Adipose tissue (tissue), 3 donors: Measurements from ENCODE around the gene AMY1B. TPM values are rescaled to one million over a fixed set of nuclear protein-coding genes. Genes with fewer than 3 reads are reported as not detected.
"Not testable (repeated sequence)": the region's sequence is repeated elsewhere in the genome, so short reads cannot be mapped to it uniquely, and the experiment has no call there.

Source experiments
- H3K27ac ChIP-seq: one replicate; pipeline ENCODE4 v1.5.1; 2013; ENCODE audit warnings: low read depth, low read length
- WGBS, 3 donors: extraction: QIAGEN DNeasy Blood & Tissue Kit; methylation state at CpG; one replicate each; pipeline ENCODE4 v1.1.7; 2013; 5-methylcytosine and 5-hydroxymethylcytosine counted together
- polyA plus RNA-seq, 3 donors: library from polyadenylated mRNA; stranded (reverse); fragments of 200-250 nt; gene quantifications; one replicate each; pipeline ENCODE4 v1.2.3, GENCODE V29; 2013
- donor health status: healthy with polysubstance abuse.
- donor health status: Bipolar disorder and iron deficiency.
- donor health status: healthy.

The AMY1B gene
- under 1 TPM in 1 of 3 donors, not detected in 2; 0.30 TPM for polyA plus RNA-seq

GRCh38 chr1:103696110-103696509, at the start of gene AMY1B:
Gene AMY1B, minus strand, starts transcription at chr1:103696210. Its CDS starts 571 bp downstream, at chr1:103695639.
- not testable (repeated sequence) for H3K27ac ChIP-seq
- no CpG with 5 or more reads among the region's 5 CpGs for WGBS, 3 donors

GRCh38 chr1:103745040-103745439, 49.0 kb upstream of the AMY1B start:
- H3K27ac ChIP-seq: not testable (repeated sequence)
- no CpG with 5 or more reads among the region's 4 CpGs for WGBS, 3 donors

GRCh38 chr1:103744449-103744848, 48.4 kb upstream of the AMY1B start:
- no CpG with 5 or more reads among the region's 4 CpGs for WGBS, 3 donors
- not testable (repeated sequence) for H3K27ac ChIP-seq

- not testable (repeated sequence) for H3K27ac ChIP-seq
- WGBS, 3 donors: no CpG with 5 or more reads among the region's 3 CpGs
Measured at GRCh38 chr1:103738031-103738430, 42.0 kb upstream of the AMY1B start.

- no CpG with 5 or more reads among the region's 3 CpGs for WGBS, 3 donors
- H3K27ac ChIP-seq: not testable (repeated sequence)
Measured at GRCh38 chr1:103735334-103735733, 39.3 kb upstream of the AMY1B start.

- not testable (repeated sequence) for H3K27ac ChIP-seq
- WGBS, 3 donors: no CpG with 5 or more reads among the region's 2 CpGs
Measured at GRCh38 chr1:103721473-103721872, 25.5 kb upstream of the AMY1B start.

- H3K27ac ChIP-seq: not testable (repeated sequence)
- WGBS, 3 donors: 70 to 80% (median 74%) methylated on average over 3 to 6 of the region's 6 CpGs
Measured at GRCh38 chr1:103717404-103717803, 21.4 kb upstream of the AMY1B start.

GRCh38 chr1:103710381-103710780, 14.4 kb upstream of the AMY1B start:
- no CpG with 5 or more reads among the region's 3 CpGs for WGBS, 3 donors
- not testable (repeated sequence) for H3K27ac ChIP-seq

- no CpG with 5 or more reads among the region's 3 CpGs for WGBS, 3 donors
- not testable (repeated sequence) for H3K27ac ChIP-seq
Measured at GRCh38 chr1:103707670-103708069, 11.7 kb upstream of the AMY1B start.

GRCh38 chr1:103701256-103701655, 5.2 kb upstream of the AMY1B start:
- not testable (repeated sequence) for H3K27ac ChIP-seq
- no CpG with 5 or more reads among the region's 4 CpGs for WGBS, 3 donors

- WGBS, 3 donors: no CpG with 5 or more reads among the region's 4 CpGs
Measured at GRCh38 chr1:103700669-103701068, 4.7 kb upstream of the AMY1B start.

GRCh38 chr1:103697430-103697829, 1.4 kb upstream of the AMY1B start:
- no CpG with 5 or more reads among the region's 6 CpGs for WGBS, 3 donors
- not testable (repeated sequence) for H3K27ac ChIP-seq

More at GRCh38 chr1:103700669-103701068, 4.7 kb upstream of the AMY1B start:
- not testable (repeated sequence) for H3K27ac ChIP-seq

- WGBS, 3 donors: no CpG with 5 or more reads among the region's 3 CpGs
- H3K27ac ChIP-seq: not testable (repeated sequence)
Measured at GRCh38 chr1:103676335-103676734, 19.7 kb downstream of the AMY1B start.

- no CpG with 5 or more reads among the region's 5 CpGs for WGBS, 3 donors
- not testable (repeated sequence) for H3K27ac ChIP-seq
Measured at GRCh38 chr1:103655460-103655859, 40.5 kb downstream of the AMY1B start, which contains the start of gene AMY1A. Gene AMY1A, plus strand, starts transcription at chr1:103655760. Its CDS starts 571 bp downstream, at chr1:103656331.

GRCh38 chr1:103654133-103654532, 41.9 kb downstream of the AMY1B start:
- WGBS, 3 donors: no CpG with 5 or more reads among the region's 6 CpGs
- not testable (repeated sequence) for H3K27ac ChIP-seq

- not testable (repeated sequence) for H3K27ac ChIP-seq
- WGBS, 3 donors: no CpG with 5 or more reads among the region's 4 CpGs
Measured at GRCh38 chr1:103650889-103651288, 45.1 kb downstream of the AMY1B start.

GRCh38 chr1:103650305-103650704, 45.7 kb downstream of the AMY1B start:
- whole genome bisulfite sequencing, 3 donors: no CpG with 5 or more reads among the region's 3 CpGs
- H3K27ac ChIP-seq: not testable (repeated sequence)

- H3K27ac ChIP-seq: not testable (repeated sequence)
- no CpG with 5 or more reads among the region's 3 CpGs for WGBS, 3 donors
Measured at GRCh38 chr1:103643908-103644307, 52.1 kb downstream of the AMY1B start.

- no CpG with 5 or more reads among the region's 3 CpGs for WGBS, 3 donors
- H3K27ac ChIP-seq: not testable (repeated sequence)
Measured at GRCh38 chr1:103641194-103641593, 54.8 kb downstream of the AMY1B start.
